Natural killer cell treated with Interleukin-12 subunit alpha and Interleukin-12 subunit beta and Interleukin-15 and Interleukin-18, amount 100 ng/mL, for 72 hours (primary cell): ENCODE results near the gene SIRPB1. TPM values are rescaled to one million over a fixed set of nuclear protein-coding genes. Genes with fewer than 3 reads are reported as not detected.

Source experiments
- total RNA-seq, 2 donors: library from RNA; stranded (reverse); gene quantifications; one replicate each; pipeline ENCODE4 v1.2.3, GENCODE V29; 2022

The SIRPB1 gene
- total RNA-seq, 2 donors from 2014 or later: 2.7 TPM; not detected in 1

Other genes with a start within 250 kb of the SIRPB1 start
- 100 to 1,000 TPM; 167 to 229 TPM for gene FKBP1A, start 227.0 kb downstream of the SIRPB1 start, total RNA-seq
- gene NSFL1C, start 153.2 kb downstream of the SIRPB1 start, total RNA-seq: 10 to 100 TPM; 73.6 to 99.9 TPM
- gene SIRPB2, start 128.6 kb downstream of the SIRPB1 start, total RNA-seq: not detected
- gene SIRPD, start 62.3 kb downstream of the SIRPB1 start, total RNA-seq: not detected
- gene SIRPG, start 37.8 kb upstream of the SIRPB1 start, total RNA-seq: 1 to 10 TPM; 1.3 to 2.4 TPM